Esophagus squamous epithelium (tissue), 5 donors: ENCODE data around the gene SKA2. TPM values are rescaled to one million over a fixed set of nuclear protein-coding genes. Genes with fewer than 3 reads are reported as not detected.
"Not testable (repeated sequence)": the region's sequence is repeated elsewhere in the genome, so short reads cannot be mapped to it uniquely, and the experiment has no call there.

Source experiments
- DNase-seq: peaks from one replicate; lab custom pipeline; 2025; lab: John Stamatoyannopoulos, UW
- H3K27ac ChIP-seq, 4 donors: fragments of 200-600 bp; sonication (generic); one replicate each; pipeline ENCODE4 v1.5.1; 2016 to 2019; ENCODE audit warnings: mild to moderate bottlenecking in 1 of 4
- H3K27me3 ChIP-seq, 4 donors: fragments of 200-600 bp; sonication (generic); 1 replicate in 3 of 4; 2 replicates in 1 of 4; pipeline versions ENCODE4 v1.5.1 to v1.6.0; 2017 to 2021; ENCODE audit warnings: antibody characterized with exemption in 1 of 4
- H3K36me3 ChIP-seq, 3 donors: fragments of 200-600 bp; sonication (generic); one replicate each; pipeline ENCODE4 v1.5.1; 2016 to 2019
- H3K4me1 ChIP-seq, 3 donors: fragments of 200-600 bp; sonication (generic); one replicate each; pipeline ENCODE4 v1.5.1; 2017 to 2019
- H3K4me3 ChIP-seq, 4 donors: fragments of 200-600 bp; sonication (generic); 1 replicate in 3 of 4; 2 replicates in 1 of 4; pipeline ENCODE4 v1.5.1; 2016 to 2019; ENCODE audit warnings: mild to moderate bottlenecking in 2 of 4, moderate library complexity in 1 of 4
- H3K9me3 ChIP-seq, 3 donors: fragments of 200-600 bp; sonication (generic); one replicate each; pipeline ENCODE4 v1.5.1; 2016 to 2019
- POLR2A ChIP-seq, 4 donors: fragments of 450-650 bp; IDR thresholded peaks; one replicate each; pipeline ENCODE4 v1.6.1; 2017; ENCODE audit warnings: antibody characterized with exemption in 4 of 4, mild to moderate bottlenecking in 4 of 4, moderate library complexity in 3 of 4
- WGBS, 2 donors: methylation state at CpG; one replicate each; pipeline ENCODE4 v1.1.5; 2018; 5-methylcytosine and 5-hydroxymethylcytosine counted together
- intact Hi-C: fragments of 100-400 bp; cut with DNase I; formaldehyde crosslinking; loops from one replicate; pipeline ENCODE4 v1.15.0; 2022
- total RNA-seq, 4 donors: library from RNA; depleted of rRNA; stranded (reverse); fragments of >200 nt; gene quantifications; one replicate each; pipeline ENCODE4 v1.1.0, GENCODE V29; 2016
- TF ChIP-seq, protein P1 (sequence below), 6 experiments: fragments of 450-650 bp in 4 of 6; fragments of 200-600 bp in 2 of 6; sonication (generic) in 2 of 6; IDR thresholded peaks; one replicate each; pipeline ENCODE4 v1.5.1; 2016 to 2019; ENCODE audit warnings: antibody characterized with exemption in 6 of 6, mild to moderate bottlenecking in 4 of 6, moderate library complexity in 4 of 6
- donor health status: DM: yes; HTN: yes; CAD: no.

Gene SKA2
- total RNA-seq, 4 donors from 2014 or later: 12.5 to 57.2 (median 37.6) TPM

- Histone ChIP-seq H3K4me1 (peaks cover 0 to 6% (median 0%) of the 10 kb centered on the region in 3 donors), H3K4me3 (no peak overlapping the region), H3K27ac (no peak overlapping the region), H3K27me3 (no peaks in the 10 kb centered on the region), H3K36me3 (peaks cover 0 to 33% (median 0%) of the 10 kb centered on the region in 3 donors), H3K9me3 (no peaks in the 10 kb centered on the region)
- WGBS, 2 donors: 83 to 87% methylated on average over 6 of the region's 6 CpGs
- no peak for TF ChIP-seq POLR2A (IDR thresholded peaks at IDR 0.05)
- TF ChIP-seq, protein P1, sequence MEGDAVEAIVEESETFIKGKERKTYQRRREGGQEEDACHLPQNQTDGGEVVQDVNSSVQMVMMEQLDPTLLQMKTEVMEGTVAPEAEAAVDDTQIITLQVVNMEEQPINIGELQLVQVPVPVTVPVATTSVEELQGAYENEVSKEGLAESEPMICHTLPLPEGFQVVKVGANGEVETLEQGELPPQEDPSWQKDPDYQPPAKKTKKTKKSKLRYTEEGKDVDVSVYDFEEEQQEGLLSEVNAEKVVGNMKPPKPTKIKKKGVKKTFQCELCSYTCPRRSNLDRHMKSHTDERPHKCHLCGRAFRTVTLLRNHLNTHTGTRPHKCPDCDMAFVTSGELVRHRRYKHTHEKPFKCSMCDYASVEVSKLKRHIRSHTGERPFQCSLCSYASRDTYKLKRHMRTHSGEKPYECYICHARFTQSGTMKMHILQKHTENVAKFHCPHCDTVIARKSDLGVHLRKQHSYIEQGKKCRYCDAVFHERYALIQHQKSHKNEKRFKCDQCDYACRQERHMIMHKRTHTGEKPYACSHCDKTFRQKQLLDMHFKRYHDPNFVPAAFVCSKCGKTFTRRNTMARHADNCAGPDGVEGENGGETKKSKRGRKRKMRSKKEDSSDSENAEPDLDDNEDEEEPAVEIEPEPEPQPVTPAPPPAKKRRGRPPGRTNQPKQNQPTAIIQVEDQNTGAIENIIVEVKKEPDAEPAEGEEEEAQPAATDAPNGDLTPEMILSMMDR (IDR thresholded peaks at IDR 0.05): no peak
- intact Hi-C loops: no loop called here
- no peak for DNase-seq
These were observed 60.0 kb downstream of the SKA2 start for GRCh38 chr17:59094861-59095530.

DNA sequence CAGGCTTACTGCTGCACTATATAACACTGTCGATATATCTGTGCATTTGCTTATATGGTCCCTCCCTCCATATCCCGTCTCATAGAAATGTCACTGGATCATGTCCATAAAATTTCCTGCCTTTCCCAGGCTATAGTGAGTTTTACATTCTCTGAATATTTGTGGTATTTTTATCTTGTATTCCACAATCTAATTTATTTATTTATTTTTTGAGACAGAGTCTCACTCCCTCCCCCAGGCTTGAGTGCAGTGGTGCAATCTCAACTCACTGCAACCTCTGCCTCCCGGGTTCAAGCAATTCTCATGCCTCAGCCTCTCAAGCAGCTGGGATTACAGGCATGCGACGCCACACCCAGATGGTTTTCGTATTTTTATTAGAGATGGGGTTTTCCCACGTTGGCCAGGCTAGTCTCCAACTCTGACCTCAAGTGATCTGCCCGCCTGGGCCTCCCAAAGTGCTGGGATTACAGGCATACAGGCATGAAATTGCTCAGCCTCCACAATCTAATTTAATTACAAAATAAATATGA, 61.2 kb downstream of the SKA2 start:
- Histone ChIP-seq H3K27me3 (no peaks in the 10 kb centered on the region), H3K9me3 (no peaks in the 10 kb centered on the region), H3K4me3 (no peak overlapping the region), H3K36me3 (peaks cover 0 to 33% (median 5%) of the 10 kb centered on the region in 3 donors), H3K4me1 (peaks cover 0 to 6% (median 0%) of the 10 kb centered on the region in 3 donors), H3K27ac (peak overlapping the region in 2 of 4 donors; percentile 21 to 30)
- no peak for DNase-seq
- no peak for TF ChIP-seq POLR2A (IDR thresholded peaks at IDR 0.05)
- TF ChIP-seq, protein P1 (IDR thresholded peaks at IDR 0.05): no peak
- intact Hi-C loops: no loop called here
- WGBS, 2 donors: 42 to 43% methylated on average over 8 of the region's 8 CpGs

GRCh38 chr17:59093145-59093701, 61.8 kb downstream of the SKA2 start:
- TF ChIP-seq POLR2A (IDR thresholded peaks at IDR 0.05): no peak
- TF ChIP-seq, protein P1 (IDR thresholded peaks at IDR 0.05): no peak
- H3K36me3 ChIP-seq: peaks cover 0 to 33% (median 6%) of the 10 kb centered on the region in 3 donors
- no peak overlapping the region for H3K4me3 ChIP-seq
- DNase-seq: no peak
- intact Hi-C loops: no loop called here
- H3K4me1 ChIP-seq: peaks cover 0 to 6% (median 0%) of the 10 kb centered on the region in 3 donors
- no peaks in the 10 kb centered on the region for H3K27me3 ChIP-seq
- H3K9me3 ChIP-seq: no peaks in the 10 kb centered on the region
- peak overlapping the region in 2 of 4 donors; percentile 21 to 30 for H3K27ac ChIP-seq
- 61 to 74% methylated on average over 4 of the region's 4 CpGs for WGBS, 2 donors

- H3K4me1 ChIP-seq, DNase-seq, H3K4me3 ChIP-seq, H3K27me3 ChIP-seq, H3K27ac ChIP-seq, H3K9me3 ChIP-seq, intact Hi-C loops: not testable (repeated sequence)
- WGBS, 2 donors: 90 to 94% methylated on average over 12 of the region's 12 CpGs
- peaks cover 0 to 39% (median 6%) of the 10 kb centered on the region in 3 donors for H3K36me3 ChIP-seq
These were observed 64.4 kb downstream of the SKA2 start for GRCh38 chr17:59090593-59090992.

DNA sequence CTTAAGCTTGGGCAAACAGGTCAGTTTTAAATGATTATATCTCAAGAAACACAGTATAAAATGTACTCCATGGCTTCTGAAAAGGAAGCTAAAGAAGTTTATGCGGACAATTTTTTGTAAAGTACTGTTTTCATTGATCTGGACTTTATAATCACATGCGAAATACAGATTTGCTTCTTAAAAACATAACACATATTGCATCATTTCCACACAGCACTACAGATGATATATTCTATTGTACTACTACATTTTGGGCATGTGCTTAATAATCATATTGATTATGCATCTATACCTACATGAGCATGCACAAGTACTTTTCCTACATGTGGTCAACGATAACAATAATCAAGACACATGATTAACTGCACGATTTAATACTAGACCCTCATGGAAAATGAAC, 70.8 kb downstream of the SKA2 start:
- Histone ChIP-seq H3K27ac (no peak overlapping the region), H3K4me1 (no peaks in the 10 kb centered on the region), H3K9me3 (no peaks in the 10 kb centered on the region), H3K4me3 (no peak overlapping the region), H3K27me3 (no peaks in the 10 kb centered on the region), H3K36me3 (peaks cover 6 to 76% (median 13%) of the 10 kb centered on the region in 3 donors)
- TF ChIP-seq, protein P1 (IDR thresholded peaks at IDR 0.05): no peak
- no peak for TF ChIP-seq POLR2A (IDR thresholded peaks at IDR 0.05)
- 91 to 95% methylated on average over 4 of the region's 4 CpGs for WGBS, 2 donors
- intact Hi-C loops: no loop called here
- no peak for DNase-seq
